HepG2 (cell line): Measurements from ENCODE around the gene ARL5C. TPM values are rescaled to one million over a fixed set of nuclear protein-coding genes. Genes with fewer than 3 reads are reported as not detected.

Experiments used
- FOXK2 ChIP-seq: fragments of 450-650 bp; IDR thresholded peaks from 2 replicates; pipeline ENCODE4 v1.6.1; 2016
- KLF11 ChIP-seq: IDR thresholded peaks from 2 replicates; pipeline ENCODE4 v1.6.1; 2016; ENCODE audit warnings: missing compliant biosample characterization
- MTF2 ChIP-seq: sonication (generic); formaldehyde crosslinking; IDR thresholded peaks from 2 replicates; pipeline ENCODE4 v1.5.0; 2020; ENCODE audit warnings: missing genetic modification reagents, borderline replicate concordance
- NCOA5 ChIP-seq: sonication (generic); formaldehyde crosslinking; IDR thresholded peaks from 2 replicates; pipeline ENCODE4 v1.4.0; 2020; ENCODE audit warnings: missing genetic modification reagents
- NR2C2 ChIP-seq: sonication (generic); formaldehyde crosslinking; IDR thresholded peaks from 2 replicates; pipeline ENCODE4 v1.4.0; 2020; ENCODE audit warnings: missing genetic modification reagents, mild to moderate bottlenecking, moderate library complexity, borderline replicate concordance
- NR3C1 ChIP-seq: sonication (generic); formaldehyde crosslinking; IDR thresholded peaks from 2 replicates; pipeline ENCODE4 v1.4.0; 2020; ENCODE audit warnings: missing genetic modification reagents
- SMC3 ChIP-seq: IDR thresholded peaks from 2 replicates; pipeline ENCODE4 v1.6.1; 2011; ENCODE audit warnings: low read length, improper control_type of control experiment
- SRSF1 ChIP-seq: fragments of 200-400 bp; formaldehyde crosslinking; optimal IDR thresholded peaks from 2 replicates; pipeline ENCODE3; 2017; ENCODE audit warnings: mild to moderate bottlenecking, low read depth, low read length, moderate library complexity
- STAT6 ChIP-seq: sonication (generic); formaldehyde crosslinking; IDR thresholded peaks from 2 replicates; pipeline ENCODE4 v1.4.0; 2020; ENCODE audit warnings: missing genetic modification reagents, mild to moderate bottlenecking, borderline replicate concordance
- THAP8 ChIP-seq: sonication (generic); formaldehyde crosslinking; IDR thresholded peaks from 2 replicates; pipeline ENCODE4 v1.5.1; 2020; ENCODE audit warnings: missing genetic modification reagents, mild to moderate bottlenecking, borderline replicate concordance
- ZBTB1 ChIP-seq: sonication (generic); formaldehyde crosslinking; IDR thresholded peaks from 2 replicates; pipeline ENCODE4 v1.4.0; 2020; ENCODE audit warnings: missing genetic modification reagents, borderline replicate concordance
- ZBTB34 ChIP-seq: sonication (generic); formaldehyde crosslinking; IDR thresholded peaks from 2 replicates; pipeline ENCODE4 v1.8.0; 2022; ENCODE audit warnings: mild to moderate bottlenecking, missing genetic modification reagents
- ZBTB39 ChIP-seq: sonication (generic); formaldehyde crosslinking; IDR thresholded peaks from 2 replicates; pipeline ENCODE4 v1.5.0; 2020; ENCODE audit warnings: missing genetic modification reagents
- ZNF20 ChIP-seq: sonication (generic); formaldehyde crosslinking; IDR thresholded peaks from 2 replicates; pipeline ENCODE4 v1.4.0; 2020; ENCODE audit warnings: mild to moderate bottlenecking, moderate library complexity, missing genetic modification reagents
- ZNF44 ChIP-seq: sonication (generic); formaldehyde crosslinking; IDR thresholded peaks from 2 replicates; pipeline ENCODE4 v1.5.1; 2020; ENCODE audit warnings: mild to moderate bottlenecking, missing genetic modification reagents
- ZNF513 ChIP-seq: sonication (generic); formaldehyde crosslinking; conservative IDR thresholded peaks from 2 replicates; pipeline ENCODE4 v1.5.0; 2020; ENCODE audit warnings: missing genetic modification reagents
- ZNF784 ChIP-seq: sonication (generic); formaldehyde crosslinking; IDR thresholded peaks from 2 replicates; pipeline ENCODE4 v1.5.1; 2020; ENCODE audit warnings: missing genetic modification reagents, mild to moderate bottlenecking, borderline replicate concordance
- polyA plus RNA-seq, 8 experiments: library from polyadenylated mRNA; depleted of rRNA in 3 of 8; stranded (reverse) in 7 of 8; unstranded in 1 of 8; fragments of >200 nt; fragmentation: Illumina TruSeq in 4 of 8; extraction: Trizol in 4 of 8; gene quantifications; 2 replicates each; pipeline versions ENCODE4 v1.2.1 to v1.2.3, GENCODE V29; 2011 to 2016; ENCODE audit warnings: low read depth in 4 of 8, missing spikeins in 1 of 8, mixed read lengths in 1 of 8; ENCODE audit not compliant: insufficient read depth in 1 of 8
- total RNA-seq, 5 experiments: library from RNA; depleted of rRNA; stranded (reverse); fragments of >200 nt; fragmentation: Illumina TruSeq; extraction: Trizol; gene quantifications; 2 replicates each; pipeline ENCODE4 v1.2.3, GENCODE V29; 2016; ENCODE audit warnings: low read depth in 1 of 5

Gene ARL5C
- total and polyA plus RNA-seq, 2 of the 13 experiments (the other 11 are each of a cell fraction or from before 2014, with no cell fraction given): not detected

- TF ChIP-seq THAP8 (CRISPR knock-in tag) (peak; percentile 78; the same call in 1 of the 2 replicates), SMC3 (no peak), ZNF784 (CRISPR knock-in tag) (peak; percentile 60; the same call in 1 of the 2 replicates), SRSF1 (peak; percentile 32), ZBTB1 (CRISPR knock-in tag) (no peak), FOXK2 (no peak), ZBTB34 (CRISPR knock-in tag) (no peak), ZNF44 (CRISPR knock-in tag) (no peak), NR2C2 (no peak; the same call in 1 of the 2 replicates), MTF2 (CRISPR knock-in tag) (no peak), NR3C1 (no peak), ZBTB39 (no peak), KLF11 (CRISPR knock-in tag) (no peak), ZNF513 (no peak), STAT6 (CRISPR knock-in tag) (no peak), ZNF20 (CRISPR knock-in tag) (no peak), NCOA5 (CRISPR knock-in tag) (no peak)
Measured at GRCh38 chr17:39197380-39198185, 31.6 kb upstream of the ARL5C start, which contains the start of gene CACNB1 (continued).
